ENCODE results near the gene ATG5.

Gene ATG5

DNA sequence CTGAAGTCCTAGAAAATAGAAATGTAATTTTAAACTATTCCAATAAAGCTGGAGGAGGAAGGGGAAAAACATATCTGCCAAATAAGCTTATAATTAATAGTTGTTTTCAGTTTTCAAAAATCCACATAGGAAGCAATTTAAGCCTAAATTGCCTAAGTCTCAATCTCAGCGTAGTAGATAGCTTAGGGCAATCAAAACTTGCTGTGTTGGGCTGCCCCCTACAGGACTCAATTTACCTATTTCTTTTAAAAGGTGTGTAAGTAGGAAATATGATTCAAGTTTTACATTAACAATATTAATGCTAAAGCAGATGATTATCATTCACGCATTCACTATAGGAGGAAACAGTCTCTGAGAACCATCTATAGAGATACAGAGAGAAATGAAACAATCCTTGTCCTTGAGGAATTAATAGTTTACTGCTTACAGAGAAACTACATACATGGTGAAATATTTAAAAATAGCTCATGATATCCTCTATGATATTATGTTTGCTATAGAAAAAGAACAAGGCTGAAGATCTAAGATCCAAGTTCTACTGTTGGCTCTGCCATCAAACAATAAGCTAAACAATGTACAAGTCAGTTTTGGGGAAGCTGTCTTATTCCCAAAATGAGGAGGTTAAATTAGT lies 102.1 kb downstream of the ATG5 start:
- TF ChIP-seq TAF1 (IDR thresholded peaks at IDR 0.05; ENCODE audit: borderline replicate concordance, insufficient read depth, low read length) (no peak), POLR2AphosphoS5 (IDR thresholded peaks at IDR 0.05; ENCODE audit: low read depth, low read length) (no peak), FOXP2 (optimal IDR thresholded peaks at IDR 0.05; ENCODE audit: borderline replicate concordance, extremely low read depth, extremely low read length, insufficient read depth) (no peak), SIN3A (IDR thresholded peaks at IDR 0.05; ENCODE audit: borderline replicate concordance, insufficient read depth, low read length) (no peak)
- TF ChIP-seq, protein P1, sequence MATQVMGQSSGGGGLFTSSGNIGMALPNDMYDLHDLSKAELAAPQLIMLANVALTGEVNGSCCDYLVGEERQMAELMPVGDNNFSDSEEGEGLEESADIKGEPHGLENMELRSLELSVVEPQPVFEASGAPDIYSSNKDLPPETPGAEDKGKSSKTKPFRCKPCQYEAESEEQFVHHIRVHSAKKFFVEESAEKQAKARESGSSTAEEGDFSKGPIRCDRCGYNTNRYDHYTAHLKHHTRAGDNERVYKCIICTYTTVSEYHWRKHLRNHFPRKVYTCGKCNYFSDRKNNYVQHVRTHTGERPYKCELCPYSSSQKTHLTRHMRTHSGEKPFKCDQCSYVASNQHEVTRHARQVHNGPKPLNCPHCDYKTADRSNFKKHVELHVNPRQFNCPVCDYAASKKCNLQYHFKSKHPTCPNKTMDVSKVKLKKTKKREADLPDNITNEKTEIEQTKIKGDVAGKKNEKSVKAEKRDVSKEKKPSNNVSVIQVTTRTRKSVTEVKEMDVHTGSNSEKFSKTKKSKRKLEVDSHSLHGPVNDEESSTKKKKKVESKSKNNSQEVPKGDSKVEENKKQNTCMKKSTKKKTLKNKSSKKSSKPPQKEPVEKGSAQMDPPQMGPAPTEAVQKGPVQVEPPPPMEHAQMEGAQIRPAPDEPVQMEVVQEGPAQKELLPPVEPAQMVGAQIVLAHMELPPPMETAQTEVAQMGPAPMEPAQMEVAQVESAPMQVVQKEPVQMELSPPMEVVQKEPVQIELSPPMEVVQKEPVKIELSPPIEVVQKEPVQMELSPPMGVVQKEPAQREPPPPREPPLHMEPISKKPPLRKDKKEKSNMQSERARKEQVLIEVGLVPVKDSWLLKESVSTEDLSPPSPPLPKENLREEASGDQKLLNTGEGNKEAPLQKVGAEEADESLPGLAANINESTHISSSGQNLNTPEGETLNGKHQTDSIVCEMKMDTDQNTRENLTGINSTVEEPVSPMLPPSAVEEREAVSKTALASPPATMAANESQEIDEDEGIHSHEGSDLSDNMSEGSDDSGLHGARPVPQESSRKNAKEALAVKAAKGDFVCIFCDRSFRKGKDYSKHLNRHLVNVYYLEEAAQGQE (IDR thresholded peaks at IDR 0.05; ENCODE audit: insufficient read depth in 1 of 2, low read depth in 2 of 2, low read length in 2 of 2): no peak

DNA sequence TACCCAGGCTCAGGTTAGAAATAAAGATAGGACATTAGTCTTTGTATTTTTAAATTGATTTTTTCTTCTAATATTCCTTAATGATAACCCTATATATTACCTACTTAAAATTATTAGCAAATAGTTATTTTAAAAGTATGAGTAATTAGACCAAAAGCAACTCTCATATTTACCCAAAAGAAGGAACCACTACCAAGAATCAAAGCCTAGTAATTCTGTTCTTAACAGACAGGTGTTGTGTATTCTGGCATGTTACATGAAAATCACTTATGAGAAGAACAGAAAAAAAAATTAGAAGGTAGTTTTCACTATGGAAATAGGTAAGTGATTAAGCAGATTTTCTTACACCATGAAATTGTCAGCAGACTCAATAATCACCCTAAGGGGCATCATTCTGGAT lies 105.1 kb downstream of the ATG5 start:
- TF ChIP-seq TAF1 (IDR thresholded peaks at IDR 0.05; ENCODE audit: borderline replicate concordance, insufficient read depth, low read length) (no peak), SIN3A (IDR thresholded peaks at IDR 0.05; ENCODE audit: borderline replicate concordance, insufficient read depth, low read length) (no peak), FOXP2 (optimal IDR thresholded peaks at IDR 0.05; ENCODE audit: borderline replicate concordance, extremely low read depth, extremely low read length, insufficient read depth) (no peak), POLR2AphosphoS5 (IDR thresholded peaks at IDR 0.05; ENCODE audit: low read depth, low read length) (no peak)
- TF ChIP-seq, protein P1 (IDR thresholded peaks at IDR 0.05; ENCODE audit: insufficient read depth in 1 of 2, low read depth in 2 of 2, low read length in 2 of 2): no peak

DNA sequence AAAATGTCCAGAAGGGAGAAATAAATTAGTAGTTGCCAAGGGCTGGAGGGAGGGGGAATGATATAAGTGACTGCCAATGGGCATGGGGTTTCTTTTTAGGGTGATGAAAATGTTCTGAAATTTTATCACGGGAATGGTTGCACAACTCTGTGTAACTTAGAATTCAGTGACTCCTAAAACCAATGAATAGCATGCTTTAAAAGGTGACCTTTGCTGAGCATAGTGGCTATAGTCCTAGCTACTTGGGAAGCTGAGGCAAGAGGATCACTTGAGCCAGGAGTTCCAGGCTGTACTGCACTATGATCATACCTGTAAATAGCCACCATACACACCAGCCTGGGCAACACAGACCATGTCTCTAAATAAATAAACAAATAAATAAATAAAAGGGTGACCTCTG lies 109.0 kb downstream of the ATG5 start:
- no peak for TF ChIP-seq FOXP2 (optimal IDR thresholded peaks at IDR 0.05; ENCODE audit: borderline replicate concordance, extremely low read depth, extremely low read length, insufficient read depth)
- no peak for TF ChIP-seq SIN3A (IDR thresholded peaks at IDR 0.05; ENCODE audit: borderline replicate concordance, insufficient read depth, low read length)
- TF ChIP-seq POLR2AphosphoS5 (IDR thresholded peaks at IDR 0.05; ENCODE audit: low read depth, low read length): no peak
- TF ChIP-seq TAF1 (IDR thresholded peaks at IDR 0.05; ENCODE audit: borderline replicate concordance, insufficient read depth, low read length): no peak
- TF ChIP-seq, protein P1 (IDR thresholded peaks at IDR 0.05; ENCODE audit: insufficient read depth in 1 of 2, low read depth in 2 of 2, low read length in 2 of 2): no peak

DNA sequence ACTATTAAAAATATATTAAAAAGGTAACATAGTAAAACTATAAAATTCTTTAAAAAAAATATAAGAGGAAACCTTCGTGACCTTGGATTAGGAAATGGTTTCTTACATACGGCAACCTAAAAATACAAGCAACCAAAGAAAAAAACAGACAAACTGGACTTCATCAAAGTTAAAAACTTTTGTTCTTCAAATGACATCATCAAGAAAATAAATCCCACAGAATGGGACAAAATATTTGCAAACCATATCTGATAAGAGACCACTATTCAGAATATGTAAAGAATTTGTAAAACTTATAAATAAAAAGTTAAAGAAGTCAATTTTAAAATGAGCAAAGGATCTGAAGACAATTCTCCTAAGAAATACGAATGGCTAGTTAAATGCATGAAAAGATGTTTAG lies 110.0 kb downstream of the ATG5 start:
- TF ChIP-seq FOXP2 (optimal IDR thresholded peaks at IDR 0.05; ENCODE audit: borderline replicate concordance, extremely low read depth, extremely low read length, insufficient read depth) (no peak), TAF1 (IDR thresholded peaks at IDR 0.05; ENCODE audit: borderline replicate concordance, insufficient read depth, low read length) (no peak), SIN3A (IDR thresholded peaks at IDR 0.05; ENCODE audit: borderline replicate concordance, insufficient read depth, low read length) (no peak), POLR2AphosphoS5 (IDR thresholded peaks at IDR 0.05; ENCODE audit: low read depth, low read length) (no peak)
- TF ChIP-seq, protein P1 (IDR thresholded peaks at IDR 0.05; ENCODE audit: insufficient read depth in 1 of 2, low read depth in 2 of 2, low read length in 2 of 2): no peak
